ENCODE results near the gene EDEM1. TPM values are rescaled to one million over a fixed set of nuclear protein-coding genes. Genes with fewer than 3 reads are reported as not detected.

The EDEM1 gene
- total and polyA plus RNA-seq, 8 donors: 6.0 to 37.9 (median 28.0) TPM

GRCh38 chr3:5149306-5149880, 38.1 kb upstream of the EDEM1 start:
- TF ChIP-seq CTCF (IDR thresholded peaks at IDR 0.05): no peak
- H3K4me3 ChIP-seq: no peak overlapping the region
- no peaks in the 10 kb centered on the region for H3K27me3 ChIP-seq
- H3K4me1 ChIP-seq: peaks cover 0 to 6% (median 0%) of the 10 kb centered on the region in 3 donors
- FAIRE-seq (no peak), DNase-seq (no peak), ATAC-seq (no peak)
- no peaks in the 10 kb centered on the region for H3K36me3 ChIP-seq
- H3K27ac ChIP-seq: no peak overlapping the region
- intact Hi-C loops (cut with DNase I): no loop called here
- WGBS, 2 donors: 84 to 85% methylated on average over 7 of the region's 7 CpGs
- no peaks in the 10 kb centered on the region for H3K9me3 ChIP-seq

- Histone ChIP-seq H3K36me3 (no peaks in the 10 kb centered on the region), H3K9me3 (no peaks in the 10 kb centered on the region), H3K4me3 (no peak overlapping the region), H3K4me1 (no peaks in the 10 kb centered on the region), H3K27me3 (no peaks in the 10 kb centered on the region), H3K27ac (no peak overlapping the region)
- DNase-seq (no peak), FAIRE-seq (no peak), ATAC-seq (no peak)
- TF ChIP-seq CTCF (IDR thresholded peaks at IDR 0.05): no peak
- WGBS, 2 donors: 95 to 96% methylated on average over 6 of the region's 6 CpGs
- intact Hi-C loops (cut with DNase I): no loop called here
Measured at GRCh38 chr3:5151586-5151985, 35.9 kb upstream of the EDEM1 start.

- Histone ChIP-seq H3K9me3 (no peaks in the 10 kb centered on the region), H3K4me3 (no peak overlapping the region), H3K36me3 (no peaks in the 10 kb centered on the region), H3K4me1 (no peaks in the 10 kb centered on the region), H3K27ac (no peak overlapping the region), H3K27me3 (no peaks in the 10 kb centered on the region)
- DNase-seq (no peak), FAIRE-seq (no peak), ATAC-seq (no peak)
- 86 to 91% methylated on average over 4 of the region's 4 CpGs for WGBS, 2 donors
- intact Hi-C loops (cut with DNase I): no loop called here
- no peak for TF ChIP-seq CTCF (IDR thresholded peaks at IDR 0.05)
Measured at GRCh38 chr3:5153074-5153473, 34.4 kb upstream of the EDEM1 start.

- intact Hi-C loops (cut with DNase I): no loop called here
- ATAC-seq (no peak), FAIRE-seq (no peak), DNase-seq (no peak)
- H3K36me3 ChIP-seq: no peaks in the 10 kb centered on the region
- H3K4me1 ChIP-seq: peaks cover 0 to 4% (median 4%) of the 10 kb centered on the region in 3 donors
- H3K27me3 ChIP-seq: no peaks in the 10 kb centered on the region
- no peak overlapping the region for H3K27ac ChIP-seq
- no peak overlapping the region for H3K4me3 ChIP-seq
- H3K9me3 ChIP-seq: no peaks in the 10 kb centered on the region
- TF ChIP-seq CTCF (IDR thresholded peaks at IDR 0.05): no peak
Measured at GRCh38 chr3:5155241-5155640, 32.3 kb upstream of the EDEM1 start.

GRCh38 chr3:5160321-5160720, 27.2 kb upstream of the EDEM1 start:
- no peak overlapping the region for H3K4me3 ChIP-seq
- FAIRE-seq: no peak
- TF ChIP-seq CTCF (IDR thresholded peaks at IDR 0.05): no peak
- no peaks in the 10 kb centered on the region for H3K9me3 ChIP-seq
- H3K27me3 ChIP-seq: no peaks in the 10 kb centered on the region
- H3K27ac ChIP-seq: no peak overlapping the region
- intact Hi-C loops (cut with DNase I): no loop called here
- H3K36me3 ChIP-seq: no peaks in the 10 kb centered on the region
- 80 to 82% methylated on average over 3 of the region's 3 CpGs for WGBS, 2 donors
- peaks cover 3 to 15% (median 12%) of the 10 kb centered on the region in 3 donors for H3K4me1 ChIP-seq
- no peak for ATAC-seq
- DNase-seq: no peak

Data from pancreas (tissue), 10 donors.